Heart left ventricle (tissue), 16 donors: ENCODE results near the gene XYLT2. TPM values are rescaled to one million over a fixed set of nuclear protein-coding genes. Genes with fewer than 3 reads are reported as not detected.

Experiments
- ATAC-seq, 4 donors: fragments of 200-7000 bp; cut with Tn5 transposase; one replicate each; pipeline ENCODE4 v1.9.1; 2020 to 2022; ENCODE audit warnings: moderate library complexity in 4 of 4, mild to moderate bottlenecking in 3 of 4, moderate number of reproducible peaks in 1 of 4
- DNase-seq, 5 donors: peaks; one replicate each; pipeline ENCODE4 v3.0.0-alpha.2; 2020
- H3K27ac ChIP-seq, 12 donors: fragments of 200-600 bp; sonication (generic) in 4 of 12; one replicate each; pipeline versions ENCODE4 v1.5.0 to v1.8.0; 2016 to 2022; ENCODE audit warnings: mild to moderate bottlenecking in 2 of 12
- H3K27me3 ChIP-seq, 9 donors: fragments of 200-600 bp; sonication (generic) in 2 of 9; one replicate each; pipeline versions ENCODE4 v1.5.1 to v1.8.0; 2016 to 2022; ENCODE audit warnings: mild to moderate bottlenecking in 3 of 9
- H3K36me3 ChIP-seq, 9 donors: fragments of 200-600 bp; sonication (generic) in 2 of 9; one replicate each; pipeline versions ENCODE4 v1.5.0 to v1.8.0; 2018 to 2022; ENCODE audit warnings: mild to moderate bottlenecking in 2 of 9
- H3K4me1 ChIP-seq, 12 donors: fragments of 200-600 bp; sonication (generic) in 4 of 12; one replicate each; pipeline versions ENCODE4 v1.5.0 to v1.8.0; 2016 to 2022; ENCODE audit warnings: mild to moderate bottlenecking in 3 of 12
- H3K4me3 ChIP-seq, 12 donors: fragments of 200-600 bp; sonication (generic) in 4 of 12; one replicate each; pipeline versions ENCODE4 v1.5.0 to v1.8.0; 2017 to 2022; ENCODE audit warnings: mild to moderate bottlenecking in 9 of 12, moderate library complexity in 4 of 12
- H3K9me3 ChIP-seq, 12 donors: fragments of 200-600 bp; sonication (generic) in 4 of 12; one replicate each; pipeline versions ENCODE4 v1.5.0 to v1.8.0; 2016 to 2022; ENCODE audit warnings: mild to moderate bottlenecking in 1 of 12
- POLR2A ChIP-seq, 2 donors: fragments of 450-650 bp; IDR thresholded peaks; one replicate each; pipeline ENCODE4 v1.6.1; 2017; ENCODE audit warnings: antibody characterized with exemption in 2 of 2, mild to moderate bottlenecking in 2 of 2, moderate library complexity in 2 of 2
- WGBS, 4 donors: extraction: QIAGEN DNeasy Blood & Tissue Kit in 2 of 4; methylation state at CpG; one replicate each; pipeline versions ENCODE4 v1.1.5 to v1.1.7; 2013 to 2018; 5-methylcytosine and 5-hydroxymethylcytosine counted together
- intact Hi-C, 10 donors: fragments of 100-400 bp; cut with DNase I; formaldehyde crosslinking; loops; one replicate each; pipeline versions ENCODE4 v1.11.1 to v1.14.2; 2022
- polyA plus RNA-seq, 2 donors: library from polyadenylated mRNA; stranded (reverse); fragments of 200-250 nt; gene quantifications; one replicate each; pipeline ENCODE4 v1.2.3, GENCODE V29; 2013
- total RNA-seq, 9 donors: library from RNA; depleted of rRNA in 2 of 9; stranded (reverse); fragments of >200 nt in 2 of 9; fragmentation: NEBNext Ultra II Directional in 3 of 9; extraction: Animal tissue kit (Norgen Biotek cat#: 25700) in 3 of 9; gene quantifications; one replicate each; pipeline versions ENCODE4 v1.1.0 to v1.2.4, GENCODE V29; 2016 to 2023
- TF ChIP-seq, protein P1 (sequence below), 12 donors: fragments of 200-600 bp; sonication (generic) in 4 of 12; IDR thresholded peaks; one replicate each; pipeline versions ENCODE4 v1.5.0 to v1.8.0; 2018 to 2022; ENCODE audit warnings: antibody characterized with exemption in 12 of 12, mild to moderate bottlenecking in 5 of 12
- donor health status: ischemic (EF 13 %, LVEDD 7.1; RV severe dilation, severe dysfunction).
- donor health status: healthy with polysubstance abuse.
- donor health status: DM: no; HTN: yes; CAD: no.
- donor health status: DM: no; HTN: no; CAD: no.
- donor health status: ischemic (EF 25% LVEDD 6.9; RV normal size, moderate dysfunction).
- donor health status: ischemic (EF 25% LVEDD 5.7; RV mildly dilated, moderate dysfunction).
- donor health status: healthy.
- donor health status: DM: yes; HTN: yes; CAD: no.
- donor health status: ischemic (EF 35%, LVEDD 5.7; RV mildly dilated, moderate dysfunction).
- donor health status: nonischemic (EF 11% LVEDD 7.7; RV severe dilation, severe dysfunction).
- donor health status: DM: yes; HTN: yes; CAD: no.
- donor health status: PGD.
- donor health status: ischemic (EF 29% LVEDD 5.4; RV normal size, mild dysfunction).
- donor health status: nonischemic (EF 23%, LVEDD 6.1; RV moderate dilation, normal function).

The XYLT2 gene
- total and polyA plus RNA-seq, 11 donors: 9.5 to 19.2 (median 13.3) TPM

DNA sequence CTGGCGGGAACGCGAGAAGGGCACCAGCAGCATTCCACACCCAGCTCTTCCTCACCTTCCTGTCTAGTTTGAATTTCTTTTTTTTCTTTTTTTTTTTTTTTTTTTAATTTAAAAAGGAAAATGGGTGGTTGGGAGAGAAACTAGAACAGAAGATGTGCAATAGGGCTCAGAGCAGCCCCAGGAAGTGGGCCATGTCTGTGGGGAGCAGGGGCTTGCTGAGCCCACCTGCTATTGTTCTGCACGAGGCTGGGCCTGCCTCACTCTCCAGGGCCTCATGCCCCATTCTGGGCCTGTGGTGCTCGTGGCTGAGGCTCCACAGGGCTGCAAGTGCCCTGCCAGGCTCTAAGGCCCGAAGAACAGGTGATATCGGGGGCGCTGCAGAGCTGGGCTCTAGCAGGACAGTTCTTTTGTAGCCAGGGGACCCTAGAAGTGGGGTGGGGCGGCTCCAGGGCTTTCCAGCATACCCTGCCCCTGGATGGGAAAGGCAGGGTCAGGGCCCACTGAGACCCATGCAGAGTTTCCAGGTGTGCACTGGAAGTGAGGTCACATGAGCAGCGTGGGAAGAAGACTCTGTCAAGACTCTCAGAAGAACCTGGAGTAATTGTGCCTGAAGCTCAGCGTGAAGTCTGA, 14.7 kb downstream of the XYLT2 start:
- no peak for ATAC-seq
- H3K36me3 ChIP-seq: peaks cover 0 to 63% (median 55%) of the 10 kb centered on the region in 9 donors

DNA sequence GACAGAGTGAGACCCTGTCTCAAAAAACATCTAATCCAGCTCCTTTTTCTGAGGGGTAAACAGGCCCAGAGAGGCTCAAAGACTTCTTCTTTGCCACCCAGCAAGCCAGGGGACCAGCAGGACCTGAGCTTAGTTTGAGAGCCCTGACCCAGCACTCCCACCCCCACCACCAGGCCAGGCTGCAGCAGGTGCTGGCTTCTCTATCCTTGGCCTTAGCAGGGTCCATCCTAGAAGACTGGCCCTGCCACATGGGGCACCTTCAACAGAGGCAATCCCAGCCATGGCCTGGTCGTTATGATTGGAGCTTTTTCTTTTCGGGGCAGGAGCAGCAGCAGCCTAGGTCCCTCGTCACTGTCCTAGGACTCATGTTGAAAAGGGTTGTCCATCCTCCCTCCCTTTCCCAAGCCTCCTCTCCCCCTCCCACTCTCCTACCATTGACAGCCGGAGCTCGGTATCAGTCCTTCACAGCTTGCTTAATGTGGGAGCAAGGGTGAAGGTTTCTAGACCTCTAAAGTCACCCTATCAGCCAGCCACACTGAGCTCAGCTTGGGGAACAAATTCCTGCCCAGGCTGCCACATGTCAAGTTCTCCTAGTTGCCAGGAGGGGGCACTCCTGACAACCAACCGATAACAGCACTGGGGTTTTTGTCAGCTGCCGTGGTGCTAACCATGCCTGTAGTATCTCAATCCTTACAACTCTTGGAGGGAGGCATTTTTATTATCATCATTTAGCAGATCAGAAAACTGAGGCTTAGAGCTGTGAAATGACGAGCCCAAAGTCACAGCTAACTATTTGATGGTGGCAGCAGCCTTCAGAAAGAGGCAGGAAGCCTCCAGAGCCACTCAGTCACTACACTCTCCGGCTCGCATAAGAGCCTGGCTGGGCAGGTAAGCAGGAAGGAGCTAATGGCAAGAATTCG, 15.9 kb downstream of the XYLT2 start:
- no peaks in the 10 kb centered on the region for H3K27me3 ChIP-seq
- DNase-seq: peak in 3 of 5 donors; percentile 46 to 57 (median 57)
- no peak for TF ChIP-seq POLR2A (IDR thresholded peaks at IDR 0.05)
- TF ChIP-seq, protein P1, sequence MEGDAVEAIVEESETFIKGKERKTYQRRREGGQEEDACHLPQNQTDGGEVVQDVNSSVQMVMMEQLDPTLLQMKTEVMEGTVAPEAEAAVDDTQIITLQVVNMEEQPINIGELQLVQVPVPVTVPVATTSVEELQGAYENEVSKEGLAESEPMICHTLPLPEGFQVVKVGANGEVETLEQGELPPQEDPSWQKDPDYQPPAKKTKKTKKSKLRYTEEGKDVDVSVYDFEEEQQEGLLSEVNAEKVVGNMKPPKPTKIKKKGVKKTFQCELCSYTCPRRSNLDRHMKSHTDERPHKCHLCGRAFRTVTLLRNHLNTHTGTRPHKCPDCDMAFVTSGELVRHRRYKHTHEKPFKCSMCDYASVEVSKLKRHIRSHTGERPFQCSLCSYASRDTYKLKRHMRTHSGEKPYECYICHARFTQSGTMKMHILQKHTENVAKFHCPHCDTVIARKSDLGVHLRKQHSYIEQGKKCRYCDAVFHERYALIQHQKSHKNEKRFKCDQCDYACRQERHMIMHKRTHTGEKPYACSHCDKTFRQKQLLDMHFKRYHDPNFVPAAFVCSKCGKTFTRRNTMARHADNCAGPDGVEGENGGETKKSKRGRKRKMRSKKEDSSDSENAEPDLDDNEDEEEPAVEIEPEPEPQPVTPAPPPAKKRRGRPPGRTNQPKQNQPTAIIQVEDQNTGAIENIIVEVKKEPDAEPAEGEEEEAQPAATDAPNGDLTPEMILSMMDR (IDR thresholded peaks at IDR 0.05): peak; percentile 48 to 79 (median 66)
- H3K4me3 ChIP-seq: no peak overlapping the region
- peak; percentile 33 to 66 (median 58) for ATAC-seq
- H3K27ac ChIP-seq: peak overlapping the region in 1 of 12 donors; percentile 0
- H3K9me3 ChIP-seq: no peaks in the 10 kb centered on the region
- intact Hi-C loops: loop anchor here in 4 of 10 donors (5.0 to 10.0 kb wide), 3 partner anchors 113 to 257 kb away; partner anchors contain the start of gene RSAD1 (in 3 of the 4)
- H3K4me1 ChIP-seq: peaks cover 0 to 46% (median 10%) of the 10 kb centered on the region in 12 donors
- H3K36me3 ChIP-seq: peaks cover 0 to 61% (median 55%) of the 10 kb centered on the region in 9 donors
- 26 to 37% (median 32%) methylated on average over 7 to 11 of the region's 11 CpGs for WGBS, 4 donors

More for the DNA sequence above, 14.7 kb downstream of the XYLT2 start:
- Histone ChIP-seq H3K27ac (no peak overlapping the region), H3K9me3 (no peaks in the 10 kb centered on the region), H3K4me1 (peaks cover 0 to 36% (median 10%) of the 10 kb centered on the region in 12 donors), H3K27me3 (no peaks in the 10 kb centered on the region), H3K4me3 (no peak overlapping the region)
- intact Hi-C loops: loop anchor here in 4 of 10 donors (5.0 to 10.0 kb wide), 3 partner anchors 114 to 256 kb away; partner anchors contain the start of gene RSAD1 (in 3 of the 4)
- DNase-seq: no peak
- TF ChIP-seq, protein P1 (IDR thresholded peaks at IDR 0.05): no peak
- TF ChIP-seq POLR2A (IDR thresholded peaks at IDR 0.05): no peak
- 82 to 90% (median 85%) methylated on average over 11 of the region's 11 CpGs for WGBS, 4 donors

DNA sequence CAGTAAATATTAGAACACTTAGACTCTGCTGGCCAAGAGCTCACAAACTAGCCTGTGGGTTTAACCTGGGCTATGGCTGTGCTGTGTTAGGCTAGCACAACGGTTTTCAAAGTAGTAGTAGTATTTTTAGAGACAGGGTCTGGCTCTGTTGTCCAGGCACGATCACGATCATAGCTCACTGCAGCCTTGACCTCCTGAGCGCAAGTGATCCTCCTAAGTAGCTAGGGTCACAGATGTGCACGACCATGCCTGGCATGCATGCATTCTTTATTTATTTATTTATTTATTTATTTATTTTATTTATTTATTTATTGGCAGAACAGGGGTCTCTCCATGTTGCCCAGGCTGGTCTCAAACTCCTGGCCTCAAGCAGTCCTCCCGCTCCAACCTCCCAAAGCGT, 16.7 kb downstream of the XYLT2 start:
- DNase-seq (no peak), ATAC-seq (no peak)
- Histone ChIP-seq H3K27ac (no peak overlapping the region), H3K4me1 (peaks cover 0 to 48% (median 10%) of the 10 kb centered on the region in 12 donors), H3K4me3 (no peak overlapping the region), H3K9me3 (no peaks in the 10 kb centered on the region), H3K27me3 (no peaks in the 10 kb centered on the region), H3K36me3 (peaks cover 0 to 61% (median 55%) of the 10 kb centered on the region in 9 donors)
- intact Hi-C loops: loop anchor here in 4 of 10 donors (5.0 to 10.0 kb wide), 3 partner anchors 112 to 258 kb away; partner anchors contain the start of gene RSAD1 (in 3 of the 4)
- 73 to 80% (median 75%) methylated on average over 7 of the region's 7 CpGs for WGBS, 4 donors
- TF ChIP-seq, protein P1 (IDR thresholded peaks at IDR 0.05): no peak
- no peak for TF ChIP-seq POLR2A (IDR thresholded peaks at IDR 0.05)
